Liver (tissue), 9 donors: ENCODE measurements around the gene MFSD1. TPM values are rescaled to one million over a fixed set of nuclear protein-coding genes. Genes with fewer than 3 reads are reported as not detected.

ENCODE experiments used
- DNase-seq: peaks from one replicate; pipeline ENCODE4 v3.0.0-alpha.2; 2017; ENCODE audit warnings: low spot score
- H3K27ac ChIP-seq, 2 donors: one replicate each; pipeline ENCODE4 v1.7.0; 2013; ENCODE audit warnings: inconsistent platforms in 2 of 2, low read length in 2 of 2, control low read depth in 1 of 2, low read depth in 1 of 2, mild to moderate bottlenecking in 1 of 2
- H3K27me3 ChIP-seq, 4 donors: one replicate each; pipeline versions ENCODE4 v1.6.1 to v1.7.0; 2013; ENCODE audit warnings: low read length in 3 of 4, inconsistent platforms in 1 of 4, mild to moderate bottlenecking in 1 of 4, moderate library complexity in 1 of 4; ENCODE audit not compliant: control insufficient read depth in 4 of 4, insufficient read depth in 4 of 4
- H3K36me3 ChIP-seq, 4 donors: one replicate each; pipeline versions ENCODE4 v1.6.1 to v1.7.0; 2013; ENCODE audit warnings: low read length in 3 of 4, mild to moderate bottlenecking in 3 of 4, low read depth in 1 of 4, moderate library complexity in 1 of 4; ENCODE audit not compliant: control insufficient read depth in 4 of 4, insufficient read depth in 3 of 4
- H3K4me1 ChIP-seq, 4 donors: one replicate each; pipeline versions ENCODE4 v1.6.1 to v1.7.0; 2013; ENCODE audit warnings: low read length in 3 of 4, mild to moderate bottlenecking in 3 of 4, moderate library complexity in 1 of 4; ENCODE audit not compliant: control insufficient read depth in 4 of 4, insufficient read depth in 4 of 4
- H3K4me3 ChIP-seq, 3 donors: one replicate each; pipeline versions ENCODE4 v1.6.1 to v1.7.0; 2013; ENCODE audit warnings: low read length in 3 of 3, control low read depth in 1 of 3, low read depth in 1 of 3, mild to moderate bottlenecking in 1 of 3
- H3K9ac ChIP-seq, 2 donors: one replicate each; pipeline ENCODE4 v1.7.0; 2013; ENCODE audit warnings: low read length in 2 of 2, mild to moderate bottlenecking in 2 of 2, moderate library complexity in 2 of 2, control low read depth in 1 of 2, low read depth in 1 of 2
- H3K9me3 ChIP-seq, 4 donors: one replicate each; pipeline versions ENCODE4 v1.6.1 to v1.7.0; 2013; ENCODE audit warnings: low read length in 3 of 4; ENCODE audit not compliant: control insufficient read depth in 4 of 4
- ATF3 ChIP-seq: IDR thresholded peaks from 2 replicates; pipeline ENCODE4 v1.6.1; 2016; ENCODE audit warnings: antibody characterized with exemption
- CTCF ChIP-seq: fragments of 150-350 bp; IDR thresholded peaks from 2 replicates; pipeline ENCODE4 v1.5.1; 2017; ENCODE audit warnings: improper control_type of control experiment, low read depth, low read length; ENCODE audit not compliant: missing input control
- EGR1 ChIP-seq, 2 donors: IDR thresholded peaks; 2 replicates each; pipeline ENCODE4 v1.6.1; 2016 to 2018; ENCODE audit warnings: antibody characterized with exemption in 2 of 2, low read depth in 2 of 2
- FOXA1 ChIP-seq: IDR thresholded peaks from 2 replicates; pipeline ENCODE4 v1.6.1; 2016; ENCODE audit warnings: antibody characterized with exemption
- FOXA2 ChIP-seq: IDR thresholded peaks from 2 replicates; pipeline ENCODE4 v1.6.1; 2016; ENCODE audit warnings: antibody characterized with exemption
- GABPA ChIP-seq, 2 donors: IDR thresholded peaks in 1 of 2; conservative IDR thresholded peaks in 1 of 2; 2 replicates each; pipeline ENCODE4 v1.6.1; 2016; ENCODE audit warnings: antibody characterized with exemption in 2 of 2, mild to moderate bottlenecking in 1 of 2, moderate library complexity in 1 of 2
- HNF4A ChIP-seq, 2 donors: conservative IDR thresholded peaks; 2 replicates each; pipeline ENCODE4 v1.6.1; 2016; ENCODE audit warnings: antibody characterized with exemption in 2 of 2, mild to moderate bottlenecking in 2 of 2
- HNF4G ChIP-seq: IDR thresholded peaks from 2 replicates; pipeline ENCODE4 v1.6.1; 2016; ENCODE audit warnings: antibody characterized with exemption
- JUND ChIP-seq, 2 donors: IDR thresholded peaks; 2 replicates each; pipeline ENCODE4 v1.6.1; 2016; ENCODE audit warnings: antibody characterized with exemption in 2 of 2
- MAX ChIP-seq: IDR thresholded peaks from 2 replicates; pipeline ENCODE4 v1.6.1; 2016; ENCODE audit warnings: antibody characterized with exemption
- NR2F2 ChIP-seq: IDR thresholded peaks from 2 replicates; pipeline ENCODE4 v1.6.1; 2016; ENCODE audit warnings: antibody characterized with exemption
- RAD21 ChIP-seq, 2 donors: IDR thresholded peaks; 2 replicates each; pipeline ENCODE4 v1.6.1; 2016; ENCODE audit warnings: antibody characterized with exemption in 2 of 2, mild to moderate bottlenecking in 2 of 2
- REST ChIP-seq: IDR thresholded peaks from 2 replicates; pipeline ENCODE4 v1.6.1; 2016; ENCODE audit warnings: antibody characterized with exemption, mild to moderate bottlenecking
- RXRA ChIP-seq, 2 donors: IDR thresholded peaks; 2 replicates each; pipeline ENCODE4 v1.6.1; 2017 to 2018; ENCODE audit warnings: antibody characterized with exemption in 2 of 2, mild to moderate bottlenecking in 1 of 2
- SP1 ChIP-seq: IDR thresholded peaks from 2 replicates; pipeline ENCODE4 v1.6.1; 2018; ENCODE audit warnings: antibody characterized with exemption, mild to moderate bottlenecking
- TAF1 ChIP-seq: conservative IDR thresholded peaks from 2 replicates; pipeline ENCODE4 v1.6.1; 2016; ENCODE audit warnings: antibody characterized with exemption, mild to moderate bottlenecking
- YY1 ChIP-seq: IDR thresholded peaks from 2 replicates; pipeline ENCODE4 v1.6.1; 2016; ENCODE audit warnings: antibody characterized with exemption, mild to moderate bottlenecking
- ZBTB33 ChIP-seq: IDR thresholded peaks from 2 replicates; pipeline ENCODE4 v1.6.1; 2016; ENCODE audit warnings: antibody characterized with exemption
- WGBS: extraction: QIAGEN DNeasy Blood & Tissue Kit; methylation state at CpG from one replicate; pipeline ENCODE4 v1.1.7; 2013; 5-methylcytosine and 5-hydroxymethylcytosine counted together
- polyA plus RNA-seq, 2 donors: library from polyadenylated mRNA; stranded (reverse) in 1 of 2; unstranded in 1 of 2; fragments of 200-250 nt in 1 of 2; fragments of >200 nt in 1 of 2; fragmentation: Nextera tagmentation in 1 of 2; extraction: Ambion mirVana in 1 of 2; gene quantifications; one replicate each; pipeline versions ENCODE4 v1.2.1 to v1.2.3, GENCODE V29; 2013 to 2015
- total RNA-seq, 2 donors: library from RNA; depleted of rRNA; stranded (reverse); fragments of >200 nt; gene quantifications; one replicate each; pipeline ENCODE4 v1.2.3, GENCODE V29; 2014
- donor health status: healthy.
- donor health status: healthy.
- donor health status: healthy.
- donor health status: healthy.
- donor health status: healthy.

The MFSD1 gene
- total and polyA plus RNA-seq, 4 donors, result 30.4 to 84.7 (median 60.3) TPM

- DNase-seq, result no peak
- Histone ChIP-seq H3K4me1 (no peaks in the 10 kb centered on the region), H3K36me3 (no peaks in the 10 kb centered on the region), H3K27me3 (no peaks in the 10 kb centered on the region), H3K27ac (no peak overlapping the region), H3K4me3 (no peak overlapping the region), H3K9ac (no peak overlapping the region), H3K9me3 (no peaks in the 10 kb centered on the region)
- TF ChIP-seq ZBTB33, result no peak
- no peak for TF ChIP-seq GABPA (IDR thresholded peaks at IDR 0.05 in 1 of 2, conservative IDR thresholded peaks at IDR 0.05 in 1 of 2)
- no peak for TF ChIP-seq TAF1
- no peak for TF ChIP-seq RXRA (IDR thresholded peaks at IDR 0.05)
- no peak for TF ChIP-seq REST
- TF ChIP-seq SP1, result no peak
- TF ChIP-seq MAX, result no peak
- TF ChIP-seq RAD21 (IDR thresholded peaks at IDR 0.05), result no peak
- no peak for TF ChIP-seq JUND (IDR thresholded peaks at IDR 0.05)
- no peak for TF ChIP-seq HNF4A (conservative IDR thresholded peaks at IDR 0.05)
- TF ChIP-seq EGR1 (IDR thresholded peaks at IDR 0.05; ENCODE audit: low read depth in 2 of 2), result no peak
- no peak for TF ChIP-seq HNF4G
- TF ChIP-seq CTCF, result no peak
- no peak for TF ChIP-seq YY1
- TF ChIP-seq NR2F2, result no peak
- no peak for TF ChIP-seq ATF3
- no peak for TF ChIP-seq FOXA2
- TF ChIP-seq FOXA1, result no peak
- 94% methylated on average over 5 of the region's 5 CpGs for WGBS
These were observed 48.0 kb upstream of the MFSD1 start for GRCh38 chr3:158753854-158754253.
